Activated CD4-positive, alpha-beta T cell treated with anti-CD3 and anti-CD28 coated beads, Interleukin-2, Interleukin-4, amounts not matched to agents 100 ng/mL and 50 ng/mL, durations not matched to agents 16 hours and 8 hours (primary cell): ENCODE results near the gene ATMIN.
A peak's percentile ranks its signal among the peaks of the same experiment; 100 is the strongest.

Experiments used
- DNase-seq: peaks from one replicate; pipeline ENCODE4 v3.0.0-alpha.2; 2020; ENCODE audit warnings: low spot score

Gene ATMIN

GRCh38 chr16:81070979-81071378 is 35.3 kb downstream of the ATMIN start:
- no peak for DNase-seq

GRCh38 chr16:81071805-81072204 is 36.2 kb downstream of the ATMIN start:
- no peak for DNase-seq

GRCh38 chr16:81073560-81074330 is 38.1 kb downstream of the ATMIN start:
- DNase-seq: no peak

GRCh38 chr16:81076566-81077075 is 41.0 kb downstream of the ATMIN start:
- peak; percentile 90 for DNase-seq

GRCh38 chr16:81077076-81077940 is 41.7 kb downstream of the ATMIN start, which contains the start of gene C16orf46:
TSS of gene C16orf46 (minus strand) at chr16:81077238. CDS start at chr16:81063955, 13,283 bp downstream.
- DNase-seq: peak; percentile 97

- DNase-seq: no peak
These were observed 44.6 kb downstream of the ATMIN start for GRCh38 chr16:81080233-81080632.

DNA sequence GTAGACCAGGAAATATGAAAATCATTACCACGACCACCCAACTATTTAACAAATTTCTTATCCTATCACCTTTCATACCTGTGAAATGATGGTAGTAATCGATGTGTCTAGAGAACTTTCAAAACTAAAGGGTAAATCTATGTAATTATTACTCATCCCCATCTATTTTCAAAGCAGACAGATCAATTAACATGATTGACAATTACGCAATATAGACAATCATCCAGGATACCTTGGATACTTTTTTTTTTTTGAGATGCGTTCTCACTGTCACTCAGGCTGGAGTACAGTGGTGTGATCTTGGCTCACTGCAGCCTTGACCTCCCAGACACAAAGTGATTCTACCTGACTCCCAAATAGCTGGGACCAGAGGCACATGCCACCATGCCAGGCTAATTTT is 45.4 kb downstream of the ATMIN start:
- DNase-seq: no peak

DNA sequence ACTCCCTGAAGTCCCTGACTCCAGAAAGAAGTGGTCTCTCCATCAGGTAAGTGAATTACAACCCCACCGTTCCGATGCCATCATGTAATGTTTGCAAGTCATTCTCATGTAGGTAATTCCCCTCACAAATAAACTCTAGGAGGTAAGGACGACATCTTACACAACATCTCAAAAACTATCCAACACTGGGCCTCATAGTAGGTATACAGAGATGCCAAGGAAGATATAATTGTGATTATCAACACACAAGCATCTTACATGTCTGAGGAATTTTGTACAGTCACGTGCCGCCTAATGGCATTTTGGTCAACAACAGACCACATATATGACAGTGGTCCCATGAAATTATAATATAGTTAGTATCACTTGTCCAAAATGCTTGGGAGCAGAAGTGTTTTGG is 53.2 kb downstream of the ATMIN start:
- DNase-seq: no peak

- DNase-seq: no peak
These were observed 59.2 kb downstream of the ATMIN start for GRCh38 chr16:81094771-81095251.

DNA sequence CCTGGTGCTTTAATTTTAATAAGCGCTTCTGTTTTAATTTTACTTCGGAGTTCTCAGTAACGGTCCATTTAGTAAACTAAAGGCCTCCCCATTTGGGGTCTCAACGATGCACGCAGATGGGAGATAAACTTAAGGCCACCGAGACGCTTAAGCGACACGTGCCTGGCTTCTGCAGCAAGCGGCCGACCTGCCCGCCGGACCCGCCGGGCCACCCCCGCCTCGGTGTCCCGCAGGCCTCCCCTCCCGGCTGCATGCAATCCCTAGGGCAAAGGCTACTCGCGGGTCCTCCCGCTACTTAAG is 60.0 kb downstream of the ATMIN start:
- no peak for DNase-seq

- peak; percentile 99 for DNase-seq
These were observed 60.5 kb downstream of the ATMIN start, which contains the start of gene GCSH for GRCh38 chr16:81095953-81096714. TSS of gene GCSH (minus strand) at chr16:81096395. CDS start at chr16:81096278, 117 bp downstream.

- DNase-seq: no peak
These were observed 61.1 kb downstream of the ATMIN start for GRCh38 chr16:81096715-81097208.
